Activated CD4-positive, alpha-beta T cell treated with anti-CD3 and anti-CD28 coated beads, Interleukin-2, amount 10 ng/mL, durations not matched to agents 7 days and 5 days (primary cell): Measurements from ENCODE around the gene SZRD1. TPM values are rescaled to one million over a fixed set of nuclear protein-coding genes. Genes with fewer than 3 reads are reported as not detected.
"Not testable (repeated sequence)": the region's sequence is repeated elsewhere in the genome, so short reads cannot be mapped to it uniquely, and the experiment has no call there.

Experiments used
- CTCF ChIA-PET: fragments of 350-600 bp; sonication (Branson Sonifier 250); formaldehyde crosslinking; loops from one replicate; lab custom pipeline; 2021; ENCODE audit warnings: antibody characterized with exemption; lab: Charles Lee
- POLR2A ChIA-PET: fragments of 350-600 bp; sonication (Branson Sonifier 250); formaldehyde crosslinking; loops from one replicate; lab custom pipeline; 2021; ENCODE audit warnings: antibody characterized with exemption; lab: Charles Lee
- DNase-seq: peaks from one replicate; pipeline ENCODE4 v3.0.0-alpha.2; 2020
- H3K27ac Mint-ChIP-seq: one replicate; pipeline ENCODE4 v1.8.0; 2021; ENCODE audit warnings: mild to moderate bottlenecking, moderate library complexity, mixed read lengths
- H3K27me3 Mint-ChIP-seq: one replicate; pipeline ENCODE4 v1.8.0; 2021; ENCODE audit warnings: mixed read lengths
- H3K36me3 Mint-ChIP-seq: one replicate; pipeline ENCODE4 v1.8.0; 2021; ENCODE audit warnings: low read depth, mixed read lengths
- H3K4me1 Mint-ChIP-seq: one replicate; pipeline ENCODE4 v1.8.0; 2021; ENCODE audit warnings: mixed read lengths
- H3K4me3 Mint-ChIP-seq: one replicate; pipeline ENCODE4 v1.8.0; 2021; ENCODE audit warnings: mild to moderate bottlenecking, moderate library complexity, mixed read lengths
- H3K9me3 Mint-ChIP-seq: one replicate; pipeline ENCODE4 v1.8.0; 2021; ENCODE audit warnings: mixed read lengths
- total RNA-seq, 2 experiments: library from RNA; stranded (reverse); gene quantifications; one replicate each; pipeline ENCODE4 v1.2.3, GENCODE V29; 2021

The SZRD1 gene, protein sequence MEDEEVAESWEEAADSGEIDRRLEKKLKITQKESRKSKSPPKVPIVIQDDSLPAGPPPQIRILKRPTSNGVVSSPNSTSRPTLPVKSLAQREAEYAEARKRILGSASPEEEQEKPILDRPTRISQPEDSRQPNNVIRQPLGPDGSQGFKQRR
- 100 to 1,000 TPM; 156 to 177 TPM for total RNA-seq

DNA sequence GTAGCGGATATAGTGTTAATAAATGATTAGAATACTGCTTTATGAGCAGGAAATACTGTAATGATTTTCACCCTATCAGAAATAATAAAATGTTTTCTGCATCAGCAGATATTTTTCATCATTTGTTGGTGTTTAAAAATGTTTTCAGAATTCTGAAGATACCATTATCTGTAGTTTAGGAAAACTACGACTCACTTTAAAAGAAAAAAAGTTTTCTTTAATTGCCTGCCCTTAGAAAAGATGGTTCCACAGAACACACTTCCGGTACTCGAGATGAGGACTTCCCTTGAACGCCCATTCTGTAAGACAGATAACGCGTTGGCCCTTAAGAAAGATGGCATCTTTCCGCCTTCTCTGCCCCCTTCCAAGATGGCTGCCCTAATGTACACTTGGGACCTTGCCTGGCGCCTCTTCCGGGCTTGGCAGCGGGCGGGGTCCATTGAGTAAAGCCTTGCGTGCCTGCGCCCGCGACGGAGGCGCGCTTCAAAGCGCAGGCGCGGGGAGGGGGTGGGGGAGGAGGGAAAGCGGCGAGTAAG lies at the start of gene SZRD1:
Gene SZRD1, plus strand, starts transcription at position 521 of the 536 bp plus-strand sequence. CDS start 16 bp downstream, outside the sequence.
- ChIA-PET CTCF (interaction anchor here (0.6 to 1.2 kb wide), 2 partner anchors 74 to 146 kb away, joined by 3 read pairs; partner anchors contain the start of gene NECAP2), POLR2A (no interaction called here)
- peaks cover 13% of the 10 kb centered on the region for H3K36me3 Mint-ChIP-seq
- no peaks in the 10 kb centered on the region for H3K9me3 Mint-ChIP-seq
- H3K4me3 Mint-ChIP-seq: peak within 1 kb of the TSS; percentile 97
- H3K27me3 Mint-ChIP-seq: no peaks in the 10 kb centered on the region
- H3K4me1 Mint-ChIP-seq: peaks cover 44% of the 10 kb centered on the region
- peak; percentile 98 for DNase-seq
- peak within 1 kb of the TSS; percentile 100 for H3K27ac Mint-ChIP-seq

DNA sequence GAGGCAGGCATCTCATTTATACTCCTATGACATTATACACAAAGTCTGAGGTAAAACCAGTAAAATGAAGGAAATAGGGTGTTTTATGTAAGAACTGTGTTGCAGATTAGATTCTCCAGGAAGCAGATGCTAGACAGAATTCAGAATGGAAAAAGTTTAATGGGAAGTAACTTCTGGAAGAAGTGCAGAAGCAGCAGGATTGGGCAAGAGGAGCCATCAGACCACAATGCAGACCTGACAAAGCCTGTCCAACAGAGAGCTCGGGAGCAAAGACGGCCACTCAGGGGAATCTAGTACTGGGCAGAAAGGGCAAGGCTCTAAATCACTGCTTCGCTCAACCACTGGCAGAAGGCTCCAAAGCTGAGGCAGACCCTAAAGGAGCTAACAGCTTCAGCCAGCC lies 48.5 kb upstream of the SZRD1 start:
- ChIA-PET POLR2A (no interaction called here), CTCF (no interaction called here)
- Mint-ChIP-seq H3K9me3 (no peaks in the 10 kb centered on the region), H3K27me3 (no peaks in the 10 kb centered on the region), H3K4me1 (peaks cover 7% of the 10 kb centered on the region), H3K4me3 (no peak overlapping the region), H3K36me3 (peaks cover 8% of the 10 kb centered on the region), H3K27ac (peak overlapping the region; percentile 20)
- no peak for DNase-seq

DNA sequence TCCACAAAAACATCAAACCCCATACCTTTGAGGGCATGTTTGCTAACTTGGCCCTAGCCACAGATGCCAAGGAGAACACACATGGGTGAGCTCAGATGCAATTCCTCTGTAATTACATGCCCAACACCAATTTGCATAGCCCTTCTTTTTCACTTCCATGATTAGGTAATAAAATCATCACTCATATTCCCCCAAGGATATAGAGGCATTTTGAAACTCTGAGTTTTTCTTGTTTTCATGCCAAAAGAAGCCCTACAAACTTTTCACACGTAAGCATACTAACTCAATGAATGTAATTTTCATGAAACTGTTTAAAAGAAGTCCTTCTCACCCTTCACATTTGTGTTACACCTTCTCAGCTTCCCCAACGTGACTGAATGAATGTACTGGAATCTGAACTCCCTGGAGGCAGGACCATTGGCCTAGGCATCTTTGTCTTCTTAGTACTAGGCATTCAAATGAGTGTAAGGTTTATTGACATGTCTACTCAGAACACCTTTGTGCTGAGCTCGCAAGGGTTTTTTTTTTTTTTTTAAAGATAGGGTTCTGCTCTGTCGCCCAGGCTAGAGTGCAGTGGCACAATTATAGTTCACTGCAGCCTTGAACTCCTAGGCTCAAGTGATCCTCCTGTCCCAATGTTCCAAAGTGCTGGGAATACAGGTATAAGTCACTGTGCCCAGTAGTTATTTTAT lies 45.7 kb upstream of the SZRD1 start:
- Mint-ChIP-seq H3K4me1 (peaks cover 7% of the 10 kb centered on the region), H3K36me3 (peaks cover 2% of the 10 kb centered on the region), H3K4me3 (no peak overlapping the region), H3K27me3 (no peaks in the 10 kb centered on the region), H3K9me3 (no peaks in the 10 kb centered on the region), H3K27ac (no peak overlapping the region)
- DNase-seq: no peak
- ChIA-PET POLR2A (no interaction called here), CTCF (interaction anchor here (1.0 to 1.7 kb wide), 3 partner anchors 16 to 59 kb away, joined by 3 to 6 read pairs (median 3); no protein-coding TSS in a partner anchor)

DNA sequence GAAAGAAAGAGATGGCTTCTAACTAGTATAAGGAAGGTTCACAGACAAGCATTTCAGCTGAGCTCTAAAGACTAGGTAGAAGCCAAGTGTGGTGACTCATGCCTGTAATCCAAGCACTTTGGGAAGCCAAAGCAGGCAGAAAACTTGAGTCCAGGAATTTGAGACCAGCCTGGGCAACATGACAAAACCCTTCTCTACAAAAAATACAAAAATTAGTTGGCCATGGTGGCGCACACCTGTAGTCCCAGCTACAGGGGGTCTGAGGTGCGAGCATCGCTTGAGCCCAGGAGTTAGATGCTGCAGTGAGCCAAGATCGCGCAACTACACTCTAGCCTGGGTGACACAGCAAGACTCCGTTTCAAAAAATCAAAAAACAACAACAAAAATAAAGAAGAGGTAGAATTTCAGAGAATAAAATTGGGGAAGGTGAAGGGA lies 42.6 kb upstream of the SZRD1 start:
- ChIA-PET POLR2A (interaction anchor here (0.5 kb wide), 1 partner anchor 710 kb away, joined by 3 read pairs; no protein-coding TSS in a partner anchor), CTCF (no interaction called here)
- peak overlapping the region; percentile 28 for H3K27ac Mint-ChIP-seq
- peaks cover 9% of the 10 kb centered on the region for H3K36me3 Mint-ChIP-seq
- H3K27me3 Mint-ChIP-seq: no peaks in the 10 kb centered on the region
- peaks cover 2% of the 10 kb centered on the region for H3K4me1 Mint-ChIP-seq
- DNase-seq: no peak
- no peak overlapping the region for H3K4me3 Mint-ChIP-seq
- no peaks in the 10 kb centered on the region for H3K9me3 Mint-ChIP-seq

DNA sequence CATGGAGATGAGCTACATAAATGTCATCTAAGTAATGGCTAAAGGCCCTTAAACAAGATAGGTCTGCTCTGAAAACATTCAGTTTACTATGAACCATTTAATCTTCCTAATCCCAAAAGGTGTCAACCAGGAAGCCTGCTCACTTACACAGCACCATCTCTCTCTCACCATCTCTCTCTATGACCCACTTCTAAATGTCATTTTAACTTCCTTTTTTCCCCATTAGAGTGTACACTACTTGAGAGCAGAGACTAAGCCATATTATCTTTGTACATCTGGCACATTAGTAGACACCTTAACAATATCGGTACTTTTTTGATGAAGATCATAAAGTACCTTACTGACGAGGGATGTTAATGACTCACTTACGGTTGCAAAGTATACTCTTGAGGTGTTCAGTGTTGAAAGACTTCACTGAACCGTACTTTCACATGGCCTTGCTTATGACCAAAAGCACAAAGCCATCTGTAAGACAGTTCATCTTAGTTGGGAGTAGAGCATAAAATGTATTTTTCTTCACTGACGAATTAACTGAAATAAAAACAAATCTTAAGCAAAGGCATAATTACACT lies 40.1 kb upstream of the SZRD1 start:
- CTCF ChIA-PET: interaction anchor here (0.5 to 0.6 kb wide), 3 partner anchors 154 to 662 kb away, joined by 3 to 4 read pairs (median 3); no protein-coding TSS in a partner anchor
- POLR2A ChIA-PET: no interaction called here

DNA sequence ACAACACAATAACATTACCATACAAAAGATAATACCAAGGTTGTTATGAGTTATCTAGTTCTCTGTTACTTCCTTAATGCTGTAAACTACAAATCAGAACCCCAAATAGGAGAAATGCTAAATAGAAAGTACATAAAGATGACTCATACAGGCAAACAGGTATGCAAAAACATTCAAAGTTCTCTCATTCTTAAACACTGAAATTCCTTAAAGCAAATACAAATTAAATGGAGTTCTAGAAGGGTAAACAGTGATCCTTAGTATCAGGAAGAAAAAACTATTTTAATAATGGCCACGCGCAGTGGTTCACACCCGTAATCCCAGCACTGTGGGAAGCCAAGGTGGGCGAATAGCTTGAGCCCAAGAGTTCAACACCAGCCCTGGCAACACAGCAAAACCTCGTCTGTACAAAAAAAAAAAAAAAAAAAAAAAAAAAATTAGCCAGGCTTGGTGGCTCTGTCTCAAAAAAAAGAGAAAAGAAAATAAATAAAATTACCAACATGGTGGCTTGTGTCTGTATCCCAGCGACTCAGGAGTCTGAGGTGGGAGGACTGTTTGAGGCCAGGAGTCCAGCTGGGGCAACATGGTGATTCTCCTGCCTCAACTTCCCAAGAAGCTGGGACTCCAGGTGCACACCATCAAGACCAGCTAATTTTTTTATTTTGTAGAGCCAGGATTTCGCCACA lies 32.2 kb upstream of the SZRD1 start:
- H3K27ac Mint-ChIP-seq: no peak overlapping the region
- H3K4me3 Mint-ChIP-seq: no peak overlapping the region
- no peak for DNase-seq
- peaks cover 7% of the 10 kb centered on the region for H3K36me3 Mint-ChIP-seq
- peaks cover 17% of the 10 kb centered on the region for H3K4me1 Mint-ChIP-seq
- no peaks in the 10 kb centered on the region for H3K9me3 Mint-ChIP-seq
- CTCF ChIA-PET: interaction anchor here (0.6 kb wide), 1 partner anchor 53 kb away, joined by 3 read pairs; no protein-coding TSS in a partner anchor
- POLR2A ChIA-PET: no interaction called here
- no peaks in the 10 kb centered on the region for H3K27me3 Mint-ChIP-seq

More for the DNA sequence above, 40.1 kb upstream of the SZRD1 start:
- no peak overlapping the region for H3K27ac Mint-ChIP-seq
- H3K27me3 Mint-ChIP-seq: no peaks in the 10 kb centered on the region
- no peaks in the 10 kb centered on the region for H3K9me3 Mint-ChIP-seq
- no peaks in the 10 kb centered on the region for H3K4me1 Mint-ChIP-seq
- no peak for DNase-seq
- H3K36me3 Mint-ChIP-seq: peaks cover 9% of the 10 kb centered on the region
- H3K4me3 Mint-ChIP-seq: no peak overlapping the region

DNA sequence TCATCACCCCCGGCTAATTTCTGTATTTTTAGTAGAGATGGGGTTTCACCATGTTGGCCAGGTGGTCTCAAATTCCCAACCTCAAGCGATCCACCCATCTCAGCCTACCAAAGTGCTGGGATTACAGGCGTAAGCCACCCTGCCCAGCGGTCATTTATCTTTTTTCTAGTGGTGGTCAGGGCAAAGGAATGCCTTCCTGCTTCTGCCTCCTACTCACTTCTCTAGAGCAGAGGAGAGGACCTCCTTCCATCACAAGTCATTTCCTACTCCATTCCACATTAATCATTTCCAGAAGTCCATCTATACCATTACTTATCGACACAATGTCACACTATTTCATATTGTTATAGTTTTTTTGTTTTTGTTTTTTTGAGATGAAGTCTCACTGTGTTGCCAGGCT lies 28.1 kb upstream of the SZRD1 start:
- Mint-ChIP-seq H3K4me1 (peaks cover 17% of the 10 kb centered on the region), H3K4me3 (no peak overlapping the region), H3K27me3 (no peaks in the 10 kb centered on the region), H3K27ac (no peak overlapping the region), H3K36me3 (peaks cover 7% of the 10 kb centered on the region), H3K9me3 (no peaks in the 10 kb centered on the region)
- CTCF ChIA-PET: no interaction called here
- POLR2A ChIA-PET: no interaction called here
- no peak for DNase-seq

DNA sequence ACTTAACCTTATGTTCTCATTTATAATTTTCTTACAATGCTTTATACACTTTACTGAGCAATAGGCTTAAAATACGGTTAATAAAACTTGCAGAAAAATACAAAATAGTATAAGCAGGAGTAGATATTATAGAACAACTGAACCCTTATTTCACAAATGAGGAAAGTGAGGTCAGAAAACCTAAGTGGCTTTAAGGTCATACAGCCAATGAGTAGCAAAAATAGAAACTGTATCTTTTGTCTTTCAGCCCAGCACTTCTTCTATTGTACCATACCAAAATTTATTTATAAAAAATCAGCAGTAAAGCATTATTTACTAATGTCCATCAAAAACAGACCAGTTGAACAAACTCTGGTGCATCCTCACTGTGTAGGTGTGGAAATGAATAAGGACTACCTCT lies 26.4 kb upstream of the SZRD1 start:
- Mint-ChIP-seq H3K27me3 (no peaks in the 10 kb centered on the region), H3K4me3 (no peak overlapping the region), H3K4me1 (peaks cover 10% of the 10 kb centered on the region), H3K9me3 (no peaks in the 10 kb centered on the region), H3K36me3 (peaks cover 5% of the 10 kb centered on the region), H3K27ac (no peak overlapping the region)
- no peak for DNase-seq
- ChIA-PET POLR2A (no interaction called here), CTCF (interaction anchor here (0.6 kb wide), 1 partner anchor 16 kb away, joined by 5 read pairs; no protein-coding TSS in a partner anchor)

DNA sequence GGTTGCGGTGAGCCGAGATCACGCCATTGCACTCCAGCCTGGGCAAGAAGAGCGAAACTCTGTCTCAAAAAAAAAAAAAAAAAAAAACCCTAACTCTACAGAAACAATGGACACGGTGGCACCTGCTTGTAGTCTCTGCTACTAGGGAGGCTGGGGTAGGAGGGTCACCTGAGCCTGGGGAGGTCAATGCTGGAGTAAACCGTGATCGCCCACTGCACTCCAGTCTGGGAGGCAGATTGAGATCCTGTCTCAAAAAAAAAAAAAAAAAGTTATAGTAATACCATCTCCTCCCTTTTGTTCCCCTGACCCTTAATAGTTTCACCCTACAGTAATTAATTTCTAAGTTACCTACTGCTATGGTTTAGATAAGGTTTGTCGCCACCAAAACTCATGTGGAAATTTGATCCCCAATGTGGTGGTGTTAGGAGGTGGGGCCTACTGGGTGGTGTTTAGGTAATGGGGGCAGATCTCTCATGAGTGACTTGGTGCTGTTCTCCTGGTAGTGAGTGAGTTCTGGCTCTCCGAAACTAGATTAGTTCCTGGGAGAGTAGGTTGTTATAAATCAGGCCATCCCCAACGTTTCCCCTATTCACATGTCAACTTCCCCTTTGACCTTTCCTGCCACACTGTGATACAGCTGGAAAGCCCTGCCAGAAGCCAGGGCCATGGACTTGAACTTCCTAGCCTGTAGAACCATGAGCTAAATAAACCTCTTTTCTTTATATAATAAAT lies 24.5 kb upstream of the SZRD1 start:
- Mint-ChIP-seq H3K27me3 (no peaks in the 10 kb centered on the region), H3K9me3 (no peaks in the 10 kb centered on the region), H3K4me3 (no peak overlapping the region), H3K36me3 (peaks cover 5% of the 10 kb centered on the region), H3K4me1 (peaks cover 9% of the 10 kb centered on the region), H3K27ac (no peak overlapping the region)
- ChIA-PET CTCF (no interaction called here), POLR2A (no interaction called here)
- no peak for DNase-seq

DNA sequence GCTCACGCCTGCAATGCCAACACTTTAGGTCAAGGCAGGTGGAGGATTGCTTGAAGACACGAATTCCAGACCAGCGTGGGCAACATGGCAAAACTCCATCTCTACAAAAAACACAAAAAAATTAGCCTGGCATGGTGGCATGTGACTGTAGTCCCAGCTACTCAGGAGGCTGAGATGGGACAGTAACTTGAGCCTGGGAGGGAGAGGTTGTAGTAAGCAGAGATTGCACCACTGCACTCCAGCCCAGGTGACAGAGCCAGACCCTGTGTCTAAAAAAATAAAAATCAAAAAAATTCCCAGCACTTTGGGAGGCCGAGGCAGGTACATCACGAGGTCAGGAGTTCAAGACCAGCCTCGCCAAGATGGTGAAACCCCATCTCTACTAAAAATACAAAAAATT lies 23.8 kb upstream of the SZRD1 start:
- H3K9me3 Mint-ChIP-seq, H3K4me3 Mint-ChIP-seq, H3K36me3 Mint-ChIP-seq, H3K27me3 Mint-ChIP-seq, DNase-seq, POLR2A ChIA-PET, H3K27ac Mint-ChIP-seq: not testable (repeated sequence)
- H3K4me1 Mint-ChIP-seq: peaks cover 12% of the 10 kb centered on the region
- CTCF ChIA-PET: interaction anchor here (1.3 kb wide), 1 partner anchor 9 kb away, joined by 4 read pairs; the partner anchor contains the start of gene FBXO42

DNA sequence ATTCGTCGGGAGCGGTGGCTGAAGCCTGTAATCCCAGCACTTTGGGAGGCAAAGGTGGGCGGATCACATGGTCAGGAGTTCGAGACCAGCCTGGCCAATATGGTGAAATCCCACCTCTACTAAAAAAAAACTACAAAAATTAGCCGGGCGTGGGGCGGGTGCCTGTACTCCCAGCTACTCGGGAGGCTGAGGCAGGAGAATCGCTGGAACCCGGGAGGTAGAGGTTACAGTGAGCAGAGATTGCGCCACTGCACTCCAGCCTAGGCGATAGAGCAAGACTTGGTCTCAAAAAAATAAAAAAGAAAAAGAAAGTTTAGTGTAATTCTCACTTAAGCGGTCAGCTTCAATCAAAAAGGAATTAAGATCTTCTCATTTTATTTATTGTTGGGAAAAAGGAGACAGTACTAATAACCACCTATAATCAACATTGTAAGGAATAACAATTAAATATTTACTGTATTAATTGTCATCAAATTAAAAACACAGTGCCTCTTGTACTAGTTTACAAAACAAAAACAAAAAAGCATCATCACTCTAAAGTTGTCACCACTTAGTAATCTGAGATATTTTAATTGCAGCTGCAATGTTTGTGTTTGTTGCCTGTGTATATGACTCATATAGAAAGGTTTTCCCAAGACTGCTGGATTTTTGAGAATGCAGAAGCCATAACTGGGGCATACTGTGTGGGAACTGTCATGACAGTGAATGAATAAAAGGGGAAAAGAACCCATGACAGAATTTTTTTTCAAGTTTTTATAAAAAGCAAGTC lies 18.4 kb upstream of the SZRD1 start:
- POLR2A ChIA-PET: no interaction called here
- Mint-ChIP-seq H3K4me1 (peaks cover 30% of the 10 kb centered on the region), H3K4me3 (no peak overlapping the region), H3K9me3 (no peaks in the 10 kb centered on the region), H3K27ac (no peak overlapping the region), H3K27me3 (no peaks in the 10 kb centered on the region), H3K36me3 (peaks cover 5% of the 10 kb centered on the region)
- no peak for DNase-seq
- CTCF ChIA-PET: no interaction called here
